Mononuclear cell (primary cell): ENCODE data around the gene C1QTNF9. TPM values are rescaled to one million over a fixed set of nuclear protein-coding genes. Genes with fewer than 3 reads are reported as not detected.
"Not testable (repeated sequence)": the region's sequence is repeated elsewhere in the genome, so short reads cannot be mapped to it uniquely, and the experiment has no call there.

ENCODE experiments used
- H3K27me3 ChIP-seq: 2 replicates; pipeline ENCODE4 v1.6.0; 2011; ENCODE audit warnings: low read length, control low read depth; ENCODE audit not compliant: insufficient read depth
- H3K4me1 ChIP-seq: 2 replicates; pipeline ENCODE4 v1.5.1; 2011; ENCODE audit warnings: mild to moderate bottlenecking, low read length, control low read depth; ENCODE audit not compliant: insufficient read depth
- H3K4me3 ChIP-seq: 2 replicates; pipeline ENCODE4 v1.5.1; 2011; ENCODE audit warnings: mild to moderate bottlenecking, low read length, moderate library complexity
- H3K9me3 ChIP-seq: 2 replicates; pipeline ENCODE4 v1.5.1; 2011; ENCODE audit warnings: low read depth, mild to moderate bottlenecking, control low read depth, low read length
- total RNA-seq: library from RNA; depleted of rRNA; stranded (reverse); fragments of >200 nt; gene quantifications from one replicate; pipeline ENCODE4 v1.2.3, GENCODE V29; 2012

The C1QTNF9 gene
- total RNA-seq, 1 donor = not detected

DNA sequence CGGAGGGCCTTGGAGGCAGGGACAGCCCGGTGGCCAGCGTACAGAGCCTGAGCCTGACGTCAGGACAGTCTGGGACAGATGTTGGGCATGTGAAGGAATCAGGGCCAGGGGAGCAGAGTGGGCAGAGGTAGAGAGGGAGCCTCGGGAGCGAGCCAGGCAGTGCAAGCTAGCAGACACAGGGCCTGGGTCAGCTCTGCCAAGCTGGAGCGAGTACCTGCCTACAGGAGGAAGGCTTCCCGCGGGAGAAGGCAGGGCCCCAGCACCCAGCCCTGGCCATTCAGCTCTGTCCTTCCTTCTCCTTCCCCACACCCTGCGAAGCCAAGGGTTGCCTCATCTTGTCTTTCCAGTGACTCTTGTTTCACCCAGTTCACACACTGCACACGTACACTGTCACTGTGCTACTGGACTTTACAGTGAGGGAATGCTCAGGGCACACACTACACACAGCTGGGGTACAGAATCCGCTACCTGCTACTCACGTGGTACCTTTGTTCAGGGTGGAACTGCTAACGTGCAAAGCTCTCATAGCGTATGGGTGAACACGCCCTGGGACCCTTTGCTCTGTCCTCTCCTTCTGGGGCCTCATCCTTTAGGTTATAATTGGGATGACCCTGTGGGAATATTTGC lies 9.8 kb upstream of the C1QTNF9 start:
- Histone ChIP-seq H3K4me3 (no peak overlapping the region), H3K9me3 (no peaks in the 10 kb centered on the region), H3K4me1 (no peaks in the 10 kb centered on the region), H3K27me3 (no peaks in the 10 kb centered on the region)

DNA sequence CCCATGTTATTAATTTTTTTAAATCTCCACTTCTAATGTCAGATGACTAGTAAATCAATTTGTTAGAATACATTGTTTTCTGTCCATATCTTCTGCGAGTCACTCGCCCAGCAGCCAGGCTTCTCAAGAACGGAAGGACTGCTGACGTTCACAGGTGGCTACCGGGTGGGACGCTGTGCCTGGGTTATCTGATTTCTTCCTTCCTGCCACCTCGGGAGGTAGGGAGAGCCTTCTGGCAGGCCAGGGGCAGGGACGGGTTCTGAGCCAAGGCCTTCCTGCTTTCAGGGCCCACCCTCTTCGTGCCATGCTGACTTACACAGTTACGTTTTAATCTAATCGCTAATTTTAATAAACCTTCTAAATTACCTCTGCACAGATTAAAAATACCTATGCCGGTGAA lies 7.9 kb upstream of the C1QTNF9 start:
- Histone ChIP-seq H3K4me1 (no peaks in the 10 kb centered on the region), H3K9me3 (no peaks in the 10 kb centered on the region), H3K4me3 (no peak overlapping the region), H3K27me3 (no peaks in the 10 kb centered on the region)

DNA sequence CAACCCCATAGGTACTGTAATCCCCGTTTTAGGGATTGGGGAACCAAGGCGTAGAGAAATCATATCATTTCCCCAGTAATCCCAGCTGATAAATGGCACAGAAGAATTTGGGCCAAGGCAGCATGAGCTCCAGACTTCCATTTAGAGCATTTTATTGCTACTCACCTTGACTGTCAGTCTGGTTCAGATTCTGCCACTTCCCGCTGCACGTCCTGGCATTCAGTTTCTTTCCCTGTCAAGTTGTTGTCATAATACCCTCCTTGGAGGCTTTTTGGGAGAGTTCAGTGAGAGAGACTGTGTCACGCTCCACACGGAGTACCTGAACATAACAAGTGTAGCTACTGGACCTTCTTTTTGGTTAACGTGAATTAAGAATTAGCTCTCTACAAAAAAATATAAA lies 7.5 kb upstream of the C1QTNF9 start:
- H3K4me1 ChIP-seq = no peaks in the 10 kb centered on the region
- no peaks in the 10 kb centered on the region for H3K9me3 ChIP-seq
- no peaks in the 10 kb centered on the region for H3K27me3 ChIP-seq
- H3K4me3 ChIP-seq = no peak overlapping the region

DNA sequence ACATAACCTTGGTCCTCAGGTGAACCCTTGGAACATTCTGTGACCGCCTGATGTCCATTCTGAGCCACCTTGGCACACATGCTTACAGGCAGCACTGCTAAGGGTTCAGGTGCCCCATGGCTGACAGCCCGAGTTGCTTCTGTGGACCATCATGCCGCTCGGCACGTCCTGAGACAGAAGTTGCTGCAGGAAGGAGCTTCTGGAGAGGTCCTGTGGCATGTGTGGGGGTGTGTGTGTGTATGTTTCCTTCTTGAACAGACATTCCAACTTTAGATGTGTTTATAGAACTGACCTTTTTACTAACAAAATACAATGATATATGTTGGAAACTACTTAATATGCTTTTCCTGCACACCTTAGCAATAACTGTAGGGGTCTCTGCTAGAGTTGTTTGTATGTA lies 4.8 kb upstream of the C1QTNF9 start:
- Histone ChIP-seq H3K27me3 (no peaks in the 10 kb centered on the region), H3K4me1 (no peaks in the 10 kb centered on the region), H3K4me3 (no peak overlapping the region), H3K9me3 (no peaks in the 10 kb centered on the region)

DNA sequence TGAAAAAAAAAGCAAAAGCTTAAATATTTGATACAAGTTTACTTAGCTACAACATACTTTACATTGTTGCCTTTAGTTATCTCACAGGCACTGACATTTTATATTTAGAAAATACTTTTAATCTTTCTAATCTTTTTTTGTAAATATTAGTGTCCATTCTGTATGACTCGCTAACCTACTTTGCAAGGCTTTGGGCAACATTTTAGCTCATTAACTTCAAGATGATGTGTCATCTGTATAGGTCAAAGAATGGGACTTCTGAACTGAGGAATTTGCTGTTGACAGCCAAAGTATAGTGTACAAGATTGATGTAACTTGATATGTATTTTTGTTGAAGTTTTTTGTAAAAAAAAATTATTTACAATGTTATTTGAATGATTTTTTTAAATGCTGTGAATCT lies 2.7 kb upstream of the C1QTNF9 start:
- Histone ChIP-seq H3K4me1 (no peaks in the 10 kb centered on the region), H3K9me3 (no peaks in the 10 kb centered on the region), H3K27me3 (no peaks in the 10 kb centered on the region), H3K4me3 (no peak overlapping the region)

- Histone ChIP-seq H3K4me1 (no peaks in the 10 kb centered on the region), H3K9me3 (no peaks in the 10 kb centered on the region), H3K27me3 (no peaks in the 10 kb centered on the region), H3K4me3 (no peak overlapping the region)
These were observed 1.9 kb upstream of the C1QTNF9 start for GRCh38 chr13:24307211-24308067.

DNA sequence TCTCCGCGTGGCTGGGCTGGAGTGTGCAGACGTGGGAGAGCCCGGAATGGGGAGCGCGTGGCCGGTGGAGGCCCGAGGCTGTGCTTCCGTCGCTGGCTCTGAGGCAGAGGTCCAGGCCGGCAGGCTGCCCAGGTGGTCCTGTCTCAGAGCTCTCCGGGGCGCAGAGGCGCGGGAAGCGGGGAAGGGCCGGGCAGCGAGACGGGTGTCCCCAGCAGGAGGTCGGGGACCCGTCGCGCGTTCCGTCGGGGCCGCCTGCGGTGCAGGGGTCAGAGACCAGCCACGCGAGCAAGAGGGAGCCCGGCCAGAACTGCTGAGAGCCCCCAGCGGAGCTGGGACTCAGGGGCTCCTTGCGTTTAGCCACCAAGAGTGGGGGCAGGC lies 1.3 kb upstream of the C1QTNF9 start:
- H3K4me3 ChIP-seq = no peak overlapping the region

DNA sequence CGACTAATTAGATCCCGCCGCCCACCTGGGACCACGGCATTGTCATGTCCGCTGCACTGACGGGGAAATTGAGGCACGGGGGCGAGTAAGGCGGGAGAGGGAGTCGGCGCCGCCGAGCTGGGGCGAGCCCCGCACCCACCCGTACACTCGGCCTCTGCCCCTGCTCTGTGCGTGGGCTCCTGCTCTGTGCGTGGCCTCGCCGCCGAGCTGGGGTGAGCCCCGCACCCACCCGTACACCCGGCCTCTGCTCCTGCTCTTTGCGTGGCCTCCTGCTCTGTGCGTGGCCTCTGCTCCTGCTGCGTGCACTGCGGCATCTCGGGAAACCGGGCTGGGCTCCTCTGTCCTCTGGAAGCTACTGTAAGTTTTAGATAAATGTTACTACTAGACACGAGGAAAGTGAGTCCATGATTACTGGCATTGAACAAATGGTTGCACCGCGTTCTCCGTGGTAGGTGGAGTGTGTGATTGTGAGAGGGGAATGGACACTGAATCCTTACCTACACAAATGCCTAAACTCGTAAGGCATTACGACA lies 826 bp upstream of the C1QTNF9 start:
- Histone ChIP-seq H3K9me3 (no peaks in the 10 kb centered on the region), H3K4me3 (no peak overlapping the region), H3K27me3 (no peaks in the 10 kb centered on the region)

More for the DNA sequence above, 1.3 kb upstream of the C1QTNF9 start:
- Histone ChIP-seq H3K9me3 (no peaks in the 10 kb centered on the region), H3K4me1 (no peaks in the 10 kb centered on the region), H3K27me3 (no peaks in the 10 kb centered on the region)

DNA sequence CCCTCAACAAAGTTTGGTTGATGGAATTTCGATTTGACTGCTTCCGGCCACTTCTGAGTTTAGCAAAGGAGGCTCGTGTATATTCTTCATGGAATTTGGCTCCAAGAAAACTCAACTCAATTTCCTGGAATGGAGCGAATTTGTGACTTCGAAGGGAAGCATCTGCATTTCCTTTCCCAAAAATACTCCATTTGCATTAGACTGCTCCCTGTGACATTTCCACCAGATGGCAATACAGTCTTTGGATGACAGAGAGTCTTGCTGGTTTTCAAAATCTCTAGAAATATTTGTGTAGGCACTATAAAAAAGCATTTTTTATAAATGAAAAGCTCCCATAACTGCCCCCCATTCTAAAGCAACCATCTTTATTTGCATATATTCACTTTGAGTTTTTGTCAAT lies 4.1 kb downstream of the C1QTNF9 start:
- no peaks in the 10 kb centered on the region for H3K27me3 ChIP-seq
- no peaks in the 10 kb centered on the region for H3K4me1 ChIP-seq
- H3K4me3 ChIP-seq = no peak overlapping the region
- H3K9me3 ChIP-seq = no peaks in the 10 kb centered on the region

More for the DNA sequence above, 826 bp upstream of the C1QTNF9 start:
- no peaks in the 10 kb centered on the region for H3K4me1 ChIP-seq

GRCh38 chr13:24317835-24318234 lies 8.5 kb downstream of the C1QTNF9 start:
- H3K4me3 ChIP-seq, H3K4me1 ChIP-seq, H3K27me3 ChIP-seq, H3K9me3 ChIP-seq: not testable (repeated sequence)

DNA sequence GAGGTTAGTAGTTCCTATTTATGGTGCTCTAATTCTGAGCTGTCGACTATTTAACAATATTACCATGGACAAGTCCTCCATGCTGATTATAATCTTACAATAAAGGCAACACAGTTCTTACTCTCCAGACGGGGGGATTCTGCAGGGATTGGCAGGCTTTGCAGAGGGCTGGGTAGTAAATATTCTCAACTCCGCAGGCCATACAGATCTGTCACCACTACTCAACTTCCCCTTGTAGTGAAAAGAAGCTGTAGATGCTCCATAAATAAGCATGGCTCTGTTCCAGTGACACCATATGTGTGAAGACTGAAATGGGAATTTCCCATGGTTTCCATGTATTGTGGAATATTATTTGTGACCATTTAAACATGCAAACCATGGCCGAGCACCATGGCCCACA lies 9.5 kb downstream of the C1QTNF9 start:
- H3K4me1 ChIP-seq, H3K4me3 ChIP-seq, H3K9me3 ChIP-seq, H3K27me3 ChIP-seq: not testable (repeated sequence)

- H3K27me3 ChIP-seq, H3K9me3 ChIP-seq, H3K4me3 ChIP-seq, H3K4me1 ChIP-seq: not testable (repeated sequence)
These were observed 10.3 kb downstream of the C1QTNF9 start for GRCh38 chr13:24319641-24320040.

GRCh38 chr13:24321416-24321815 lies 12.0 kb downstream of the C1QTNF9 start:
- H3K27me3 ChIP-seq, H3K4me1 ChIP-seq, H3K4me3 ChIP-seq, H3K9me3 ChIP-seq: not testable (repeated sequence)

GRCh38 chr13:24322470-24322869 lies 13.1 kb downstream of the C1QTNF9 start:
- H3K4me1 ChIP-seq, H3K9me3 ChIP-seq: not testable (repeated sequence)

GRCh38 chr13:24323036-24323738 lies 13.8 kb downstream of the C1QTNF9 start:
- H3K4me1 ChIP-seq = no peaks in the 10 kb centered on the region
- no peak overlapping the region for H3K4me3 ChIP-seq
- peaks cover 6% of the 10 kb centered on the region for H3K27me3 ChIP-seq
- H3K9me3 ChIP-seq = no peaks in the 10 kb centered on the region

More at GRCh38 chr13:24322470-24322869, 13.1 kb downstream of the C1QTNF9 start:
- not testable (repeated sequence) for H3K27me3 ChIP-seq, H3K4me3 ChIP-seq
